GM21423 (cell line): Measurements from ENCODE around the gene LY6G6C.

Source experiments
- ATAC-seq: cut with Tn5 transposase; IDR thresholded peaks from one replicate; pipeline ENCODE4 v1.9.1; 2021; ENCODE audit warnings: mild to moderate bottlenecking, moderate library complexity; ENCODE audit not compliant: unreplicated experiment

The LY6G6C gene

GRCh38 chr6:31742894-31743293 is 21.3 kb upstream of the LY6G6C start:
- no peak for ATAC-seq

GRCh38 chr6:31741815-31742214 is 20.3 kb upstream of the LY6G6C start:
- no peak for ATAC-seq

GRCh38 chr6:31740397-31741223 is 19.1 kb upstream of the LY6G6C start:
- no peak for ATAC-seq

GRCh38 chr6:31739639-31740396 is 18.3 kb upstream of the LY6G6C start, which contains the start of gene MSH5:
MSH5 (plus strand) TSS chr6:31740005; CDS start chr6:31740467, 462 bp downstream.
- peak; percentile 69 for ATAC-seq

- ATAC-seq: no peak
Measured at GRCh38 chr6:31737991-31738979, 16.7 kb upstream of the LY6G6C start.

GRCh38 chr6:31737315-31737990 is 15.9 kb upstream of the LY6G6C start:
- ATAC-seq: no peak

- no peak for ATAC-seq
Measured at GRCh38 chr6:31736768-31737314, 15.3 kb upstream of the LY6G6C start.

GRCh38 chr6:31736021-31736767 is 14.6 kb upstream of the LY6G6C start, which contains the start of gene CLIC1:
CLIC1 (minus strand) TSS chr6:31736530; CDS start chr6:31736300, 230 bp downstream.
- no peak for ATAC-seq

GRCh38 chr6:31734821-31735406 is 13.4 kb upstream of the LY6G6C start:
- peak; percentile 30 for ATAC-seq

- no peak for ATAC-seq
Measured at GRCh38 chr6:31734247-31734820, 12.8 kb upstream of the LY6G6C start.

- ATAC-seq: no peak
Measured at GRCh38 chr6:31733734-31734133, 12.2 kb upstream of the LY6G6C start.

- ATAC-seq: no peak
Measured at GRCh38 chr6:31732029-31732428, 10.5 kb upstream of the LY6G6C start.

- no peak for ATAC-seq
Measured at GRCh38 chr6:31730631-31731086, 9.1 kb upstream of the LY6G6C start.

- ATAC-seq: peak; percentile 27
Measured at GRCh38 chr6:31729979-31730630, 8.6 kb upstream of the LY6G6C start.

- no peak for ATAC-seq
Measured at GRCh38 chr6:31729515-31729978, 8.0 kb upstream of the LY6G6C start.

- ATAC-seq: no peak
Measured at GRCh38 chr6:31728767-31729514, 7.4 kb upstream of the LY6G6C start, which contains the start of gene DDAH2. DDAH2 (minus strand) TSS chr6:31729299; CDS start chr6:31729161, 138 bp downstream.
